LNCaP clone FGC (cell line): ENCODE measurements around the gene ZNF827.

Experiments used
- DNase-seq: peaks from one replicate; pipeline ENCODE4 v3.0.0-alpha.2; 2011; ENCODE audit warnings: low read depth
- H3K4me3 ChIP-seq: 2 replicates; pipeline ENCODE4 v1.5.1; 2011; ENCODE audit warnings: mild to moderate bottlenecking, low read depth, low read length, control low read depth
- CTCF ChIP-seq: IDR thresholded peaks from 2 replicates; pipeline ENCODE4 v1.5.1; 2012; ENCODE audit warnings: mild to moderate bottlenecking; ENCODE audit not compliant: control insufficient read depth, insufficient read depth; ENCODE audit errors: extremely low read depth

The ZNF827 gene

GRCh38 chr4:145782756-145783155 is 155.9 kb downstream of the ZNF827 start:
- H3K4me3 ChIP-seq = no peak overlapping the region
- TF ChIP-seq CTCF = no peak
- no peak for DNase-seq

- no peak for DNase-seq
- no peak overlapping the region for H3K4me3 ChIP-seq
- TF ChIP-seq CTCF = no peak
Observed at GRCh38 chr4:145781351-145781750, 157.3 kb downstream of the ZNF827 start.

- no peak overlapping the region for H3K4me3 ChIP-seq
- DNase-seq = no peak
- TF ChIP-seq CTCF = no peak
Observed at GRCh38 chr4:145779319-145779801, 159.3 kb downstream of the ZNF827 start.

- DNase-seq = no peak
- no peak for TF ChIP-seq CTCF
- no peak overlapping the region for H3K4me3 ChIP-seq
Observed at GRCh38 chr4:145776208-145776607, 162.4 kb downstream of the ZNF827 start.

GRCh38 chr4:145775406-145775805 is 163.2 kb downstream of the ZNF827 start:
- H3K4me3 ChIP-seq = no peak overlapping the region
- no peak for DNase-seq
- TF ChIP-seq CTCF = no peak

- no peak for TF ChIP-seq CTCF
- DNase-seq = no peak
- no peak overlapping the region for H3K4me3 ChIP-seq
Observed at GRCh38 chr4:145774473-145774872, 164.2 kb downstream of the ZNF827 start.

- no peak overlapping the region for H3K4me3 ChIP-seq
- no peak for TF ChIP-seq CTCF
- DNase-seq = no peak
Observed at GRCh38 chr4:145773581-145774234, 164.9 kb downstream of the ZNF827 start.
